ENCODE measurements around the gene DGKD.
A peak's percentile ranks its signal among the peaks of the same experiment; 100 is the strongest.

DGKD gene

GRCh38 chr2:233351423-233351822 lies 2.9 kb upstream of the DGKD start:
- no peaks in the 10 kb centered on the region for H4K20me1 ChIP-seq (ENCODE audit: insufficient read depth)
- H3K4me2 ChIP-seq: no peak overlapping the region
- no peak overlapping the region for H2AFZ ChIP-seq (ENCODE audit: low read depth)
- no peaks in the 10 kb centered on the region for H3K36me3 ChIP-seq (ENCODE audit: insufficient read depth)
- no peak overlapping the region for H3K4me3 ChIP-seq (IDR thresholded peaks at IDR 0.05; ENCODE audit: insufficient read depth, low read depth, low read length)
- H3K27me3 ChIP-seq (ENCODE audit: insufficient read depth, low read depth): no peaks in the 10 kb centered on the region
- TF ChIP-seq CTCF (conservative IDR thresholded peaks at IDR 0.05; ENCODE audit: low read depth, low read length): no peak
- H3K4me1 ChIP-seq (ENCODE audit: low read depth, poor library complexity, severe bottlenecking): peaks cover 16% of the 10 kb centered on the region
- H3K9ac ChIP-seq: no peak overlapping the region
- no peak overlapping the region for H3K27ac ChIP-seq
- peaks cover 11% of the 10 kb centered on the region; the same call in 1 of the 2 replicates for H3K79me2 ChIP-seq (ENCODE audit: insufficient read depth, low read depth)

- H3K27ac ChIP-seq: no peak overlapping the region
- H3K4me1 ChIP-seq (ENCODE audit: low read depth, poor library complexity, severe bottlenecking): peaks cover 16% of the 10 kb centered on the region
- no peak overlapping the region for H3K9ac ChIP-seq
Measured at GRCh38 chr2:233352141-233352842, 2.0 kb upstream of the DGKD start.

GRCh38 chr2:233353101-233353768 lies 1.1 kb upstream of the DGKD start:
- Histone ChIP-seq H3K4me2 (peak overlapping the region; percentile 91; the same call in 1 of the 2 replicates), H3K4me1 (ENCODE audit: low read depth, poor library complexity, severe bottlenecking) (peaks cover 16% of the 10 kb centered on the region), H3K36me3 (ENCODE audit: insufficient read depth) (no peaks in the 10 kb centered on the region), H3K4me3 (IDR thresholded peaks at IDR 0.05; ENCODE audit: insufficient read depth, low read depth, low read length) (no peak overlapping the region), H3K9ac (peak overlapping the region; percentile 63; the same call in 1 of the 2 replicates), H4K20me1 (ENCODE audit: insufficient read depth) (no peaks in the 10 kb centered on the region), H2AFZ (ENCODE audit: low read depth) (peak overlapping the region; percentile 100), H3K27me3 (ENCODE audit: insufficient read depth, low read depth) (no peaks in the 10 kb centered on the region), H3K27ac (no peak overlapping the region), H3K79me2 (ENCODE audit: insufficient read depth, low read depth) (peaks cover 16% of the 10 kb centered on the region; the same call in 1 of the 2 replicates)
- no peak for TF ChIP-seq CTCF (conservative IDR thresholded peaks at IDR 0.05; ENCODE audit: low read depth, low read length)

More at GRCh38 chr2:233352141-233352842, 2.0 kb upstream of the DGKD start:
- no peak overlapping the region for H3K4me2 ChIP-seq
- peaks cover 11% of the 10 kb centered on the region; the same call in 1 of the 2 replicates for H3K79me2 ChIP-seq (ENCODE audit: insufficient read depth, low read depth)
- H3K36me3 ChIP-seq (ENCODE audit: insufficient read depth): no peaks in the 10 kb centered on the region
- H3K27me3 ChIP-seq (ENCODE audit: insufficient read depth, low read depth): no peaks in the 10 kb centered on the region
- no peak overlapping the region for H3K4me3 ChIP-seq (IDR thresholded peaks at IDR 0.05; ENCODE audit: insufficient read depth, low read depth, low read length)
- H4K20me1 ChIP-seq (ENCODE audit: insufficient read depth): no peaks in the 10 kb centered on the region
- no peak for TF ChIP-seq CTCF (conservative IDR thresholded peaks at IDR 0.05; ENCODE audit: low read depth, low read length)
- H2AFZ ChIP-seq (ENCODE audit: low read depth): no peak overlapping the region

- H3K27ac ChIP-seq: no peak overlapping the region
- H3K36me3 ChIP-seq (ENCODE audit: insufficient read depth): no peaks in the 10 kb centered on the region
- no peaks in the 10 kb centered on the region for H3K27me3 ChIP-seq (ENCODE audit: insufficient read depth, low read depth)
- H2AFZ ChIP-seq (ENCODE audit: low read depth): no peak overlapping the region
- no peak for TF ChIP-seq CTCF (conservative IDR thresholded peaks at IDR 0.05; ENCODE audit: low read depth, low read length)
- H3K4me3 ChIP-seq (IDR thresholded peaks at IDR 0.05; ENCODE audit: insufficient read depth, low read depth, low read length): no peak overlapping the region
- H4K20me1 ChIP-seq (ENCODE audit: insufficient read depth): no peaks in the 10 kb centered on the region
- no peak overlapping the region for H3K9ac ChIP-seq
- peaks cover 21% of the 10 kb centered on the region; the same call in 1 of the 2 replicates for H3K79me2 ChIP-seq (ENCODE audit: insufficient read depth, low read depth)
- H3K4me1 ChIP-seq (ENCODE audit: low read depth, poor library complexity, severe bottlenecking): peaks cover 16% of the 10 kb centered on the region
- no peak overlapping the region for H3K4me2 ChIP-seq
Measured at GRCh38 chr2:233354500-233354924, 218 bp downstream of the DGKD start.

All from KMS-11 (cell line).